B cell (primary cell): ENCODE results near the gene PI4KA. TPM values are rescaled to one million over a fixed set of nuclear protein-coding genes. Genes with fewer than 3 reads are reported as not detected.

ENCODE experiments used
- ATAC-seq: fragments of 200-7000 bp; cut with Tn5 transposase; one replicate; pipeline ENCODE4 v1.10.0; 2021; ENCODE audit warnings: low read depth, mild to moderate bottlenecking, moderate number of reproducible peaks, moderate library complexity
- CTCF ChIA-PET: fragments of 350-600 bp; sonication (Branson Sonifier 250); formaldehyde crosslinking; loops from one replicate; lab custom pipeline; 2021; ENCODE audit warnings: antibody characterized with exemption, inconsistent platforms; lab: Charles Lee
- POLR2A ChIA-PET: fragments of 350-600 bp; sonication (Branson Sonifier 250); formaldehyde crosslinking; loops from one replicate; lab custom pipeline; 2021; ENCODE audit warnings: antibody characterized with exemption; lab: Charles Lee
- DNase-seq: peaks from one replicate; pipeline ENCODE4 v3.0.0; 2013
- H2AFZ ChIP-seq: 2 replicates; pipeline ENCODE4 v1.6.1; 2012; ENCODE audit warnings: mild to moderate bottlenecking, low read depth, low read length; ENCODE audit not compliant: insufficient read depth, poor library complexity, severe bottlenecking
- H3K27ac ChIP-seq, 2 donors: 1 replicate in 1 of 2; 2 replicates in 1 of 2; pipeline ENCODE4 v1.5.1; 2012 to 2013; ENCODE audit warnings: low read length in 2 of 2, mild to moderate bottlenecking in 2 of 2, moderate library complexity in 1 of 2
- H3K27me3 ChIP-seq, 4 experiments: fragments of 200-600 bp in 1 of 4; sonication (generic) in 1 of 4; replicated peaks in 1 of 4; 1 replicate in 2 of 4; 2 replicates in 2 of 4; pipeline versions ENCODE4 v1.6.1 to v1.7.0; 2013 to 2016; ENCODE audit warnings: low read length in 3 of 4, mild to moderate bottlenecking in 2 of 4, mixed read lengths in 1 of 4, moderate library complexity in 1 of 4; ENCODE audit not compliant: insufficient read depth in 4 of 4, control insufficient read depth in 3 of 4; ENCODE audit errors: control extremely low read depth in 1 of 4
- H3K36me3 ChIP-seq, 2 experiments: replicated peaks in 1 of 2; 1 replicate in 1 of 2; 2 replicates in 1 of 2; pipeline versions ENCODE4 v1.6.1 to v1.7.1; 2013; ENCODE audit warnings: low read length in 1 of 2; ENCODE audit not compliant: insufficient read depth in 2 of 2, control insufficient read depth in 1 of 2; ENCODE audit errors: control extremely low read depth in 1 of 2, extremely low read depth in 1 of 2
- H3K4me1 ChIP-seq, 2 donors: fragments of 200-600 bp in 1 of 2; sonication (generic) in 1 of 2; 1 replicate in 1 of 2; 2 replicates in 1 of 2; pipeline versions ENCODE4 v1.5.1 to v1.6.1; 2013 to 2017; ENCODE audit warnings: low read length in 2 of 2; ENCODE audit not compliant: control insufficient read depth in 2 of 2, insufficient read depth in 2 of 2
- H3K4me2 ChIP-seq: replicated peaks from 2 replicates; pipeline ENCODE3; 2012; ENCODE audit warnings: mild to moderate bottlenecking, low read depth, low read length; ENCODE audit not compliant: poor library complexity, severe bottlenecking
- H3K4me3 ChIP-seq, 5 experiments: fragments of 200-600 bp in 1 of 5; sonication (generic) in 1 of 5; 1 replicate in 3 of 5; 2 replicates in 2 of 5; pipeline versions ENCODE4 v1.5.1 to v1.7.0; 2011 to 2016; ENCODE audit warnings: low read length in 4 of 5, mild to moderate bottlenecking in 4 of 5, low read depth in 2 of 5, control low read depth in 1 of 5, moderate library complexity in 1 of 5; ENCODE audit not compliant: insufficient read depth in 1 of 5; ENCODE audit errors: control extremely low read depth in 1 of 5, extremely low read depth in 1 of 5
- H3K79me2 ChIP-seq: fragments of 200-600 bp; sonication (generic); one replicate; pipeline ENCODE4 v1.6.0; 2016; ENCODE audit warnings: low read length; ENCODE audit not compliant: control insufficient read depth, insufficient read depth
- H3K9ac ChIP-seq: fragments of 200-600 bp; sonication (generic); 2 replicates; pipeline ENCODE4 v1.6.1; 2017; ENCODE audit warnings: mild to moderate bottlenecking, low read length, moderate library complexity
- H3K9me3 ChIP-seq, 3 donors: one replicate each; pipeline versions ENCODE4 v1.6.1 to v1.7.1; 2013; ENCODE audit warnings: low read length in 2 of 3; ENCODE audit not compliant: control insufficient read depth in 2 of 3, insufficient read depth in 1 of 3; ENCODE audit errors: control extremely low read depth in 1 of 3
- H4K20me1 ChIP-seq: 2 replicates; pipeline ENCODE4 v1.6.0; 2012; ENCODE audit warnings: mild to moderate bottlenecking, low read length; ENCODE audit not compliant: insufficient read depth, control insufficient read depth, poor library complexity, severe bottlenecking
- H3K27ac Mint-ChIP-seq: one replicate; pipeline ENCODE4 v1.8.0; 2021; ENCODE audit warnings: mixed read lengths
- H3K27me3 Mint-ChIP-seq: one replicate; pipeline ENCODE4 v1.8.0; 2021; ENCODE audit warnings: mixed read lengths
- H3K4me1 Mint-ChIP-seq: one replicate; pipeline ENCODE4 v1.8.0; 2021; ENCODE audit warnings: mixed read lengths
- H3K4me3 Mint-ChIP-seq: one replicate; pipeline ENCODE4 v1.8.0; 2021; ENCODE audit warnings: mixed read lengths
- H3K9me3 Mint-ChIP-seq: one replicate; pipeline ENCODE4 v1.8.0; 2022; ENCODE audit warnings: mixed read lengths; ENCODE audit not compliant: insufficient read depth
- EZH2 ChIP-seq: IDR thresholded peaks from 2 replicates; pipeline ENCODE4 v1.6.1; 2012; ENCODE audit warnings: borderline replicate concordance, low read depth, mild to moderate bottlenecking, moderate library complexity, low read length; ENCODE audit not compliant: insufficient read depth, poor library complexity, severe bottlenecking
- WGBS: methylation state at CpG from one replicate; pipeline ENCODE4 v1.1.5; 2013; ENCODE audit warnings: missing lambda C conversion rate; ENCODE audit not compliant: insufficient coverage; 5-methylcytosine and 5-hydroxymethylcytosine counted together
- intact Hi-C: fragments of 100-400 bp; cut with micrococcal nuclease; formaldehyde crosslinking; loops from one replicate; pipeline ENCODE4 v1.10.0; 2022
- polyA plus RNA-seq: library from polyadenylated mRNA; depleted of rRNA; stranded (reverse); fragments of >200 nt; gene quantifications from 2 replicates; pipeline ENCODE4 v1.2.3, GENCODE V29; 2012
- total RNA-seq, 2 donors: library from RNA; stranded (reverse); fragments of 120-200 nt in 1 of 2; gene quantifications; 1 replicate in 1 of 2; 2 replicates in 1 of 2; pipeline versions ENCODE4 v1.2.3 to v1.2.4, GENCODE V29; 2013 to 2022
- TF ChIP-seq, protein P1 (sequence below): fragments of 200-600 bp; IDR thresholded peaks from one replicate; pipeline ENCODE4 v1.8.0; 2022; ENCODE audit warnings: antibody characterized with exemption, mild to moderate bottlenecking

PI4KA gene
- total and polyA plus RNA-seq, 2 donors (not counting 1 experiment from before 2014, with no cell fraction given): 85.9 to 156 TPM

DNA sequence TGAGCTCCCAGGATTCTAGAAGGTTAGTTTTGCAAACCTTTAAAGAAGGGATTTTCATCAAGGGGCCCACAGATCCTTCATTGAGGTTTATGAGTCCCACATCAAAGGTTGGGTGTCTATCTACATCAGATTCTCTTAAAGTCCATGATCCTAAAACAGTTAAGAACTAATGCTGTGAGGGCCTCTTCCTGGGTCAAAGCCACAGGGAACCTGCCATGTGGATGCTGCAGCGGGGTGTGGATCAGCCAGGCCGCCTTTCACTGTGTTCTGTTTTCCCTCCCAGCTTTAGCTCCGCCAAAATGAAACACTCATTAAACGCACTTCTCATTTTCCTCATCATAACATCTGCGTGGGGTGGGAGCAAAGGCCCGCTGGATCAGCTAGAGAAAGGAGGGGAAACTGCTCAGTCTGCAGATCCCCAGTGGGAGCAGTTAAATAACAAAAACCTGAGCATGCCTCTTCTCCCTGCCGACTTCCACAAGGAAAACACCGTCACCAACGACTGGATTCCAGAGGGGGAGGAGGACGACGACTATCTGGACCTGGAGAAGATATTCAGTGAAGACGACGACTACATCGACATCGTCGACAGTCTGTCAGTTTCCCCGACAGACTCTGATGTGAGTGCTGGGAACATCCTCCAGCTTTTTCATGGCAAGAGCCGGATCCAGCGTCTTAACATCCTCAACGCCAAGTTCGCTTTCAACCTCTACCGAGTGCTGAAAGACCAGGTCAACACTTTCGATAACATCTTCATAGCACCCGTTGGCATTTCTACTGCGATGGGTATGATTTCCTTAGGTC, 79.4 kb downstream of the PI4KA start:
- Histone ChIP-seq H3K9ac (no peak overlapping the region), H3K36me3 (peaks cover 0 to 41% of the 10 kb centered on the region in 2 experiments), H4K20me1 (no peaks in the 10 kb centered on the region), H3K79me2 (peaks cover 2% of the 10 kb centered on the region), H3K4me1 (peaks cover 7 to 8% of the 10 kb centered on the region in 2 donors), H3K27me3 (no peaks in the 10 kb centered on the region), H3K4me2 (no peak overlapping the region), H2AFZ (no peak overlapping the region), H3K9me3 (no peaks in the 10 kb centered on the region), H3K27ac (no peak overlapping the region), H3K4me3 (no peak overlapping the region)
- TF ChIP-seq EZH2: no peak
- TF ChIP-seq, protein P1, sequence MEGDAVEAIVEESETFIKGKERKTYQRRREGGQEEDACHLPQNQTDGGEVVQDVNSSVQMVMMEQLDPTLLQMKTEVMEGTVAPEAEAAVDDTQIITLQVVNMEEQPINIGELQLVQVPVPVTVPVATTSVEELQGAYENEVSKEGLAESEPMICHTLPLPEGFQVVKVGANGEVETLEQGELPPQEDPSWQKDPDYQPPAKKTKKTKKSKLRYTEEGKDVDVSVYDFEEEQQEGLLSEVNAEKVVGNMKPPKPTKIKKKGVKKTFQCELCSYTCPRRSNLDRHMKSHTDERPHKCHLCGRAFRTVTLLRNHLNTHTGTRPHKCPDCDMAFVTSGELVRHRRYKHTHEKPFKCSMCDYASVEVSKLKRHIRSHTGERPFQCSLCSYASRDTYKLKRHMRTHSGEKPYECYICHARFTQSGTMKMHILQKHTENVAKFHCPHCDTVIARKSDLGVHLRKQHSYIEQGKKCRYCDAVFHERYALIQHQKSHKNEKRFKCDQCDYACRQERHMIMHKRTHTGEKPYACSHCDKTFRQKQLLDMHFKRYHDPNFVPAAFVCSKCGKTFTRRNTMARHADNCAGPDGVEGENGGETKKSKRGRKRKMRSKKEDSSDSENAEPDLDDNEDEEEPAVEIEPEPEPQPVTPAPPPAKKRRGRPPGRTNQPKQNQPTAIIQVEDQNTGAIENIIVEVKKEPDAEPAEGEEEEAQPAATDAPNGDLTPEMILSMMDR: no peak
- ChIA-PET POLR2A (no interaction called here), CTCF (no interaction called here)
- intact Hi-C loops: no loop called here
- H3K27me3 Mint-ChIP-seq: no peaks in the 10 kb centered on the region
- H3K4me3 Mint-ChIP-seq: no peak overlapping the region
- ATAC-seq: no peak
- 95% methylated on average over 20 of the region's 25 CpGs for WGBS
- no peak for DNase-seq
- no peak overlapping the region for H3K27ac Mint-ChIP-seq
- peaks cover 9% of the 10 kb centered on the region for H3K4me1 Mint-ChIP-seq
- no peaks in the 10 kb centered on the region for H3K9me3 Mint-ChIP-seq

DNA sequence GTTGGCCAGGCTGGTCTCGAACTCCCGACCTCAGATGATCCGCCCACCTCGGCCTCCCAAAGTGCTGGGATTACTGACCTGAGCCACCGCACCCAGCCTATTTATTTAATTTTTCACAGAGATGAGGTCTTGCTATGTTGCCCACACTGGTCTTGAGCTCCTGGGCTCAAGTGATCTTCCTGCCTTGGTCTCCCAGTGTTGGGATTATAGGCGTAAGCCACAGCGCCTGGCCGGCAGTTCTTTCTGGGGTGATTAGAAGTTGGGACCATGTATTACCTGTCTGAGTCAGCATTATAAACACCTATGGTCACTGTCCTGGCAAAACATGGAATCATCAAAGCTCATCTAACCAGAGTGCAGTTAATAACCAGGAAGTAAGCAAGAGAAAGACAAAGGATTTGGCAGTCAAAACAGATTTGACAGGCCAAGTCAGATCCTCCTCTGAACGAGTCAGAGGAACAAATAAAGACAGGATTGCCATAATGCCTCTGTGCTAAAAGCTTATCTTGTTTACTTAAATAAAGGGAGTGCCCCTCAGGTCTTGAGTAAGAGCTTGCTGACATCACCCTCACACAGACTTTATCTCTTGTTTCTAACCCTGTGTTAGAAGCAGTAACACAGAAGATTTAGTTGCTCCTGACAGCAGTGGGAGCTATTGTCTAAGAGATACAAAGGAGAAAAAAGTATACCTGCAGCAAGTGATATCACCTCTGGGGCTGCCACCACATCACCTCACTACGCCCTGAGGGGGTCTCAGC, 81.0 kb downstream of the PI4KA start:
- H3K4me1 ChIP-seq: no peaks in the 10 kb centered on the region
- intact Hi-C loops: no loop called here
- DNase-seq (no peak), ATAC-seq (no peak)
- no peaks in the 10 kb centered on the region for H4K20me1 ChIP-seq
- H3K4me3 Mint-ChIP-seq: no peak overlapping the region
- POLR2A ChIA-PET: no interaction called here
- H3K9me3 ChIP-seq: no peaks in the 10 kb centered on the region
- H3K4me2 ChIP-seq: no peak overlapping the region
- H3K4me1 Mint-ChIP-seq: no peaks in the 10 kb centered on the region
- no peaks in the 10 kb centered on the region for H3K79me2 ChIP-seq
- H3K27ac Mint-ChIP-seq: no peak overlapping the region
- 94% methylated on average over 5 of the region's 10 CpGs for WGBS
- H3K27me3 Mint-ChIP-seq: no peaks in the 10 kb centered on the region
- H3K27me3 ChIP-seq: no peaks in the 10 kb centered on the region
- no peak overlapping the region for H3K9ac ChIP-seq
- TF ChIP-seq, protein P1: no peak
- no peak for TF ChIP-seq EZH2
- H2AFZ ChIP-seq: no peak overlapping the region
- no peaks in the 10 kb centered on the region for H3K9me3 Mint-ChIP-seq
- no peak overlapping the region for H3K27ac ChIP-seq
- H3K36me3 ChIP-seq: peaks cover 0 to 38% of the 10 kb centered on the region in 2 experiments
- CTCF ChIA-PET: no interaction called here
- H3K4me3 ChIP-seq: no peak overlapping the region
